Progenitor cell of endocrine pancreas (in vitro differentiated cells): ENCODE measurements around the gene ABCA4. TPM values are rescaled to one million over a fixed set of nuclear protein-coding genes. Genes with fewer than 3 reads are reported as not detected.

Experiments
- DNase-seq: peaks from one replicate; pipeline ENCODE4 v3.0.0; 2021; ENCODE audit warnings: low spot score; ENCODE audit not compliant: unreplicated experiment
- H3K27ac Mint-ChIP-seq: 2 replicates; pipeline ENCODE4 v1.8.0; 2021; ENCODE audit warnings: mild to moderate bottlenecking, moderate library complexity, mixed read lengths
- H3K27me3 Mint-ChIP-seq: 2 replicates; pipeline ENCODE4 v1.8.0; 2021; ENCODE audit warnings: mixed read lengths
- H3K36me3 Mint-ChIP-seq: 2 replicates; pipeline ENCODE4 v1.8.0; 2022; ENCODE audit warnings: mixed read lengths; ENCODE audit not compliant: insufficient read depth
- H3K4me1 Mint-ChIP-seq: 2 replicates; pipeline ENCODE4 v1.8.0; 2021; ENCODE audit warnings: low read depth, mixed read lengths
- H3K4me3 Mint-ChIP-seq: 2 replicates; pipeline ENCODE4 v1.8.0; 2021; ENCODE audit warnings: low read depth, mild to moderate bottlenecking, moderate library complexity, mixed read lengths
- H3K9me3 Mint-ChIP-seq: 2 replicates; pipeline ENCODE4 v1.8.0; 2021; ENCODE audit warnings: low read depth, mixed read lengths
- CTCF ChIP-seq: fragments of 200-600 bp; sonication (generic); IDR thresholded peaks from one replicate; pipeline ENCODE4 v1.5.0; 2021; ENCODE audit warnings: antibody characterized with exemption, mild to moderate bottlenecking; ENCODE audit not compliant: unreplicated experiment
- total RNA-seq: library from RNA; stranded (reverse); gene quantifications from 2 replicates; pipeline ENCODE4 v1.2.1, GENCODE V29; 2021

ABCA4 gene
- total RNA-seq, 1 donor from 2014 or later, result 0.86 TPM

- H3K27me3 Mint-ChIP-seq, result peaks cover 13% of the 10 kb centered on the region
Measured at GRCh38 chr1:94058766-94059165, 62.2 kb downstream of the ABCA4 start.

GRCh38 chr1:94056996-94057395, 64.0 kb downstream of the ABCA4 start:
- Mint-ChIP-seq H3K36me3 (no peaks in the 10 kb centered on the region), H3K4me3 (no peak overlapping the region), H3K27ac (no peak overlapping the region), H3K9me3 (no peaks in the 10 kb centered on the region), H3K27me3 (peaks cover 13% of the 10 kb centered on the region), H3K4me1 (peaks cover 10% of the 10 kb centered on the region)
- no peak for DNase-seq
- no peak for TF ChIP-seq CTCF

More at GRCh38 chr1:94058766-94059165, 62.2 kb downstream of the ABCA4 start:
- no peak for DNase-seq
- TF ChIP-seq CTCF, result no peak
- no peak overlapping the region for H3K4me3 Mint-ChIP-seq
- no peaks in the 10 kb centered on the region for H3K36me3 Mint-ChIP-seq
- peaks cover 16% of the 10 kb centered on the region for H3K4me1 Mint-ChIP-seq
- no peak overlapping the region for H3K27ac Mint-ChIP-seq
- no peaks in the 10 kb centered on the region for H3K9me3 Mint-ChIP-seq

- H3K27me3 Mint-ChIP-seq, result peaks cover 13% of the 10 kb centered on the region
- no peak for TF ChIP-seq CTCF
- H3K27ac Mint-ChIP-seq, result no peak overlapping the region
- no peak overlapping the region for H3K4me3 Mint-ChIP-seq
- no peaks in the 10 kb centered on the region for H3K36me3 Mint-ChIP-seq
- DNase-seq, result no peak
- no peaks in the 10 kb centered on the region for H3K9me3 Mint-ChIP-seq
- H3K4me1 Mint-ChIP-seq, result peaks cover 5% of the 10 kb centered on the region
Measured at GRCh38 chr1:94056171-94056570, 64.8 kb downstream of the ABCA4 start.

GRCh38 chr1:94055459-94056122, 65.4 kb downstream of the ABCA4 start:
- DNase-seq, result no peak
- Mint-ChIP-seq H3K36me3 (no peaks in the 10 kb centered on the region), H3K4me3 (no peak overlapping the region), H3K27ac (no peak overlapping the region), H3K27me3 (peaks cover 13% of the 10 kb centered on the region), H3K9me3 (no peaks in the 10 kb centered on the region), H3K4me1 (peaks cover 10% of the 10 kb centered on the region)
- no peak for TF ChIP-seq CTCF

GRCh38 chr1:94050675-94051074, 70.3 kb downstream of the ABCA4 start:
- Mint-ChIP-seq H3K36me3 (no peaks in the 10 kb centered on the region), H3K27ac (no peak overlapping the region), H3K9me3 (no peaks in the 10 kb centered on the region)

More at GRCh38 chr1:94050675-94051074, 70.3 kb downstream of the ABCA4 start:
- Mint-ChIP-seq H3K27me3 (peaks cover 8% of the 10 kb centered on the region), H3K4me1 (peaks cover 17% of the 10 kb centered on the region), H3K4me3 (no peak overlapping the region)
- TF ChIP-seq CTCF, result no peak
- DNase-seq, result no peak
